OCI-LY7 (cell line): Measurements from ENCODE around the gene FNDC3B. TPM values are rescaled to one million over a fixed set of nuclear protein-coding genes. Genes with fewer than 3 reads are reported as not detected.

ENCODE experiments used
- BruUV-seq: library from RNA; stranded (reverse); fragments of 400-500 nt; replicated peaks from 2 replicates; lab custom pipeline; 2021; lab: Mats Ljungman, UMichigan
- CTCF ChIA-PET: fragments of 300-600 bp; sonication (Branson Sonifier 250); formaldehyde crosslinking; loops from one replicate; lab custom pipeline; 2022; ENCODE audit warnings: antibody characterized with exemption; ENCODE audit not compliant: unreplicated experiment; lab: Charles Lee
- POLR2A ChIA-PET: fragments of 300-600 bp; sonication (Branson Sonifier 250); formaldehyde crosslinking; loops from one replicate; lab custom pipeline; 2022; ENCODE audit warnings: antibody characterized with exemption; lab: Charles Lee
- DNase-seq: peaks from one replicate; pipeline ENCODE4 v3.0.0-alpha.2; 2015; ENCODE audit warnings: low spot score
- H2AFZ ChIP-seq: fragments of 200-600 bp; sonication (generic), shearing (Covaris generic); 2 replicates; pipeline ENCODE4 v1.6.1; 2014; ENCODE audit warnings: mild to moderate bottlenecking, antibody characterized with exemption, low read length, moderate library complexity
- H3K27ac ChIP-seq: fragments of 200-600 bp; sonication (generic); 2 replicates; pipeline ENCODE4 v1.5.1; 2014; ENCODE audit warnings: mixed run types, low read depth, mild to moderate bottlenecking, moderate library complexity, low read length, inconsistent platforms; ENCODE audit not compliant: poor library complexity, severe bottlenecking
- H3K36me3 ChIP-seq: fragments of 200-600 bp; sonication (generic); 2 replicates; pipeline ENCODE4 v1.6.1; 2014; ENCODE audit warnings: mild to moderate bottlenecking, antibody characterized with exemption, low read length, moderate library complexity, mixed read lengths; ENCODE audit not compliant: insufficient read depth
- H3K4me1 ChIP-seq: fragments of 200-600 bp; sonication (generic); 2 replicates; pipeline ENCODE4 v1.5.1; 2014; ENCODE audit warnings: mild to moderate bottlenecking, low read length; ENCODE audit not compliant: insufficient read depth, poor library complexity, severe bottlenecking
- H3K4me2 ChIP-seq: fragments of 200-600 bp; sonication (generic); 2 replicates; pipeline ENCODE4 v1.6.1; 2014; ENCODE audit warnings: mild to moderate bottlenecking, low read length
- H3K4me3 ChIP-seq: fragments of 200-600 bp; sonication (generic); 2 replicates; pipeline ENCODE4 v1.5.1; 2014; ENCODE audit warnings: mild to moderate bottlenecking, low read depth, low read length; ENCODE audit not compliant: poor library complexity, severe bottlenecking
- H3K79me2 ChIP-seq: fragments of 200-600 bp; sonication (generic); 2 replicates; pipeline ENCODE4 v1.6.1; 2016; ENCODE audit warnings: low read depth, mild to moderate bottlenecking, low read length, moderate library complexity, mixed read lengths; ENCODE audit not compliant: insufficient read depth
- H3K9me2 ChIP-seq: fragments of 200-600 bp; sonication (generic); 2 replicates; pipeline ENCODE4 v1.6.1; 2016; ENCODE audit warnings: mild to moderate bottlenecking, low read length, mixed read lengths; ENCODE audit not compliant: insufficient read depth
- H3K9me3 ChIP-seq: fragments of 200-600 bp; sonication (generic); 2 replicates; pipeline ENCODE4 v1.6.1; 2014; ENCODE audit warnings: mild to moderate bottlenecking, mixed run types, low read length, mixed read lengths
- H4K20me1 ChIP-seq: fragments of 200-600 bp; sonication (generic); 2 replicates; pipeline ENCODE4 v1.6.1; 2014; ENCODE audit warnings: mild to moderate bottlenecking, antibody characterized with exemption, low read length, moderate library complexity, mixed read lengths; ENCODE audit not compliant: insufficient read depth
- CTCF ChIP-seq: fragments of 200-600 bp; sonication (generic); conservative IDR thresholded peaks from 2 replicates; pipeline ENCODE4 v1.5.1; 2014; ENCODE audit warnings: mild to moderate bottlenecking, antibody characterized with exemption, low read length, moderate library complexity, mixed read lengths
- EZH2phosphoT487 ChIP-seq: fragments of 200-600 bp; sonication (generic); IDR thresholded peaks from 2 replicates; pipeline ENCODE4 v1.6.1; 2018; ENCODE audit warnings: low read depth, borderline replicate concordance, mild to moderate bottlenecking, mixed run types, antibody characterized with exemption, low read length, moderate library complexity, mixed read lengths
- intact Hi-C: fragments of 100-400 bp; cut with micrococcal nuclease; formaldehyde crosslinking; loops from one replicate; pipeline ENCODE4 v1.10.0; 2022; ENCODE audit not compliant: unreplicated experiment
- total RNA-seq, 2 experiments: library from RNA; depleted of rRNA in 1 of 2; stranded (reverse); fragments of >200 nt in 1 of 2; shearing (Covaris generic) in 1 of 2; gene quantifications; 2 replicates each; pipeline ENCODE4 v1.2.3, GENCODE V29; 2014 to 2022

FNDC3B gene
- total RNA-seq, 2 experiments from 2014 or later = 23.3 to 28.5 TPM

DNA sequence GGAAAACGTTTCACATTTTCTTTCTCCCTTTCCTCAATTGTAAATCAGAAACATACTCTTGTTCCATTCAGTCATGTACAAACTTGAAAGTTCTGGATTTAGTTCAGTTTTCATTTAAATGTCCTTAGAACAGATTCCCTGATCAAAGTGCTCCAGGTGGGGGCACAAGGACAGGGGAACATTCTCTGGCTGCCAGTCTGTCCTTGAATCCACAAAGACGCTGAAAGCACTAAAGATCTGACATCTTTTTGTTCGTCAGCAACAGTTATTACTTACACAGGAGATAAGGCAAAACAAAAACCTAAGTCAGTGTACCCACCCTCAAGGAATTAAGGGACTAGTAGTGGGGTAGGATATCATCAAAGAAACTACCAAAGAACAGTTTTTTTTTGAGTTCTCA, 269.7 kb downstream of the FNDC3B start:
- POLR2A ChIA-PET = no interaction called here
- no peak for DNase-seq
- H2AFZ ChIP-seq = no peak overlapping the region
- CTCF ChIA-PET = no interaction called here
- H3K4me3 ChIP-seq = no peak overlapping the region
- H3K79me2 ChIP-seq = no peaks in the 10 kb centered on the region
- no peaks in the 10 kb centered on the region for H3K4me1 ChIP-seq
- H3K4me2 ChIP-seq = no peak overlapping the region
- no peak overlapping the region for H3K27ac ChIP-seq
- BruUV-seq = no TSS peak
- TF ChIP-seq CTCF (no peak), EZH2phosphoT487 (no peak)
- H3K36me3 ChIP-seq = no peaks in the 10 kb centered on the region; the same call in 1 of the 2 replicates
- intact Hi-C loops = no loop called here
- H3K9me2 ChIP-seq = no peaks in the 10 kb centered on the region
- H3K9me3 ChIP-seq = no peaks in the 10 kb centered on the region
- no peaks in the 10 kb centered on the region for H4K20me1 ChIP-seq

DNA sequence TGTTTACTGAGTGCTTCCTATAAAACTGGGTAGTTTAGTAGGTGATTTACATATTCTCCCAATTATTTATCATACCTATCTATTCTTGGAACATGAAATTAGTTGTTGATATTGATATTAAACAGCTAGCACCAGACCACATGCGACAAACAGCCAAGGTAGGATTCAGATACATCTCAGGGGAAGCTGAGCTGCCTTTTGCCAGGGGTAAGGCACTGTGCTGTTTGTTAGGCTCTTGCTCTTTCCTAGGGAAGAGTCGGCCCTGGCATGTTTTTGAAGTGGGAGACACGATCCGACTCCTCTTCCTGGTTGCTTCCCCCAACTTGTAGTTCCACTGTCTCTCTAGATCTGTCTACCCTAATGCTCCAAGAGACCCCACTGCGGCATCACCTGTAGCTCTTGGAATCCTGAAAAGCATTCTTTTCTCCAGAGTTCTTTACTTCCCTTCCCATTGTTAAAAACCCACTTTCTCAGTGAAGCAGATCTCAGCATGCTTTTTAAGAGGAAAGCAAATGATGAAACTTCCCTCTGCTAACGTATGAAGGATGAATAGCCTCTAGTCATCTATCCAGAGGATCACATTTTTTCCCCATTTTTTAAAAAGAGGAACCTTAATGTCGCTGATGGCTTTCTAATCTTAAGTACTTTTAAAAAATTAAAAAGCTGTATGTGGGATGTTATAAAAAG, 270.5 kb downstream of the FNDC3B start:
- Histone ChIP-seq H2AFZ (no peak overlapping the region), H3K9me3 (no peaks in the 10 kb centered on the region), H3K4me3 (no peak overlapping the region), H3K79me2 (no peaks in the 10 kb centered on the region), H4K20me1 (no peaks in the 10 kb centered on the region), H3K4me2 (no peak overlapping the region), H3K9me2 (no peaks in the 10 kb centered on the region), H3K27ac (no peak overlapping the region), H3K36me3 (no peaks in the 10 kb centered on the region; the same call in 1 of the 2 replicates), H3K4me1 (no peaks in the 10 kb centered on the region)
- intact Hi-C loops = no loop called here
- TF ChIP-seq CTCF (no peak), EZH2phosphoT487 (no peak)
- BruUV-seq = no TSS peak
- ChIA-PET CTCF (no interaction called here), POLR2A (interaction anchor here (0.8 to 1.2 kb wide), 3 partner anchors 9 to 22 kb away, joined by 3 to 4 read pairs (median 3); no protein-coding TSS in a partner anchor)
- DNase-seq = no peak

- ChIA-PET CTCF (no interaction called here), POLR2A (interaction anchor here (0.8 to 1.2 kb wide), 3 partner anchors 9 to 23 kb away, joined by 3 to 4 read pairs (median 3); no protein-coding TSS in a partner anchor)
- Histone ChIP-seq H3K79me2 (no peaks in the 10 kb centered on the region), H2AFZ (no peak overlapping the region), H3K27ac (no peak overlapping the region), H3K9me3 (no peaks in the 10 kb centered on the region), H4K20me1 (no peaks in the 10 kb centered on the region), H3K4me2 (no peak overlapping the region), H3K4me1 (no peaks in the 10 kb centered on the region), H3K36me3 (no peaks in the 10 kb centered on the region; the same call in 1 of the 2 replicates), H3K4me3 (no peak overlapping the region), H3K9me2 (no peaks in the 10 kb centered on the region)
- TF ChIP-seq CTCF (no peak), EZH2phosphoT487 (no peak)
- intact Hi-C loops = no loop called here
- no TSS peak for BruUV-seq
- DNase-seq = no peak
These were observed 271.0 kb downstream of the FNDC3B start for GRCh38 chr3:172310428-172310760.
